Breast epithelium (tissue), 3 donors: ENCODE data around the gene RGR.

ENCODE experiments used
- POLR2AphosphoS5 ChIP-seq, 3 donors: sonication (generic); formaldehyde crosslinking; IDR thresholded peaks; one replicate each; pipeline ENCODE4 v1.6.1; 2017; ENCODE audit warnings: antibody characterized with exemption in 3 of 3
- TF ChIP-seq, protein P1 (sequence below), 3 donors: fragments of 450-650 bp; IDR thresholded peaks; one replicate each; pipeline ENCODE4 v1.5.1; 2016 to 2017; ENCODE audit warnings: antibody characterized with exemption in 3 of 3, mild to moderate bottlenecking in 3 of 3, moderate library complexity in 3 of 3

DNA sequence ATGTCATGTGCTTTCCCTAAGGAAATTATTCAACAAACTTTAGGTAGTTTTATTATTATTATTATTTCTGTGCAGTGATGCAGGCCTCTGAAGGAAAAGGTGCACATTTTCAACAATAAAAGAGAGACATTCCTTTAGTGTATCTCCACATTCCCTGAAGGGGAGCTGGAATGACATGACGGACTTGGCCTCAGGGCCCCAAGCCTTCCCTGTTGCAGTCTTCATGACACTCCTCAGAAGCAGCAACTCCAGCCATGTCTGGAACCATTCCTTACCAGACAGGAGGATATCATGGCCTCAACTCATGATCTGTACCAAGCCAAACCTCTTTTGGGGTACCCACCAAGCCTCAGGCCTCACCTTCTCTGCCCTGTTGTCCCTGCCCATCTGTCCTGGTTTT lies 48.3 kb downstream of the RGR start:
- TF ChIP-seq, protein P1, sequence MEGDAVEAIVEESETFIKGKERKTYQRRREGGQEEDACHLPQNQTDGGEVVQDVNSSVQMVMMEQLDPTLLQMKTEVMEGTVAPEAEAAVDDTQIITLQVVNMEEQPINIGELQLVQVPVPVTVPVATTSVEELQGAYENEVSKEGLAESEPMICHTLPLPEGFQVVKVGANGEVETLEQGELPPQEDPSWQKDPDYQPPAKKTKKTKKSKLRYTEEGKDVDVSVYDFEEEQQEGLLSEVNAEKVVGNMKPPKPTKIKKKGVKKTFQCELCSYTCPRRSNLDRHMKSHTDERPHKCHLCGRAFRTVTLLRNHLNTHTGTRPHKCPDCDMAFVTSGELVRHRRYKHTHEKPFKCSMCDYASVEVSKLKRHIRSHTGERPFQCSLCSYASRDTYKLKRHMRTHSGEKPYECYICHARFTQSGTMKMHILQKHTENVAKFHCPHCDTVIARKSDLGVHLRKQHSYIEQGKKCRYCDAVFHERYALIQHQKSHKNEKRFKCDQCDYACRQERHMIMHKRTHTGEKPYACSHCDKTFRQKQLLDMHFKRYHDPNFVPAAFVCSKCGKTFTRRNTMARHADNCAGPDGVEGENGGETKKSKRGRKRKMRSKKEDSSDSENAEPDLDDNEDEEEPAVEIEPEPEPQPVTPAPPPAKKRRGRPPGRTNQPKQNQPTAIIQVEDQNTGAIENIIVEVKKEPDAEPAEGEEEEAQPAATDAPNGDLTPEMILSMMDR (IDR thresholded peaks at IDR 0.05): no peak
- no peak for TF ChIP-seq POLR2AphosphoS5 (IDR thresholded peaks at IDR 0.05)
